CD4-positive, alpha-beta T cell treated with Interleukin-6 for 4 hours (primary cell): Measurements from ENCODE around the gene WSB2.

Experiments used
- DNase-seq: peaks from one replicate; pipeline ENCODE4 v3.0.0-alpha.2; 2020; ENCODE audit warnings: mixed read lengths

The WSB2 gene

GRCh38 chr12:118061873-118062843 is 1.2 kb upstream of the WSB2 start:
- DNase-seq, result peak; percentile 20

- DNase-seq, result peak; percentile 49
Measured at GRCh38 chr12:118060301-118061010, 523 bp downstream of the WSB2 start.

GRCh38 chr12:118059341-118060191 is 1.4 kb downstream of the WSB2 start:
- DNase-seq, result no peak

- DNase-seq, result no peak
Measured at GRCh38 chr12:118058881-118059280, 2.1 kb downstream of the WSB2 start.

GRCh38 chr12:118058227-118058626 is 2.8 kb downstream of the WSB2 start:
- no peak for DNase-seq

GRCh38 chr12:118055865-118056773 is 4.9 kb downstream of the WSB2 start:
- DNase-seq, result no peak

- peak; percentile 70 for DNase-seq
Measured at GRCh38 chr12:118055144-118055557, 5.8 kb downstream of the WSB2 start.

- DNase-seq, result peak; percentile 16
Measured at GRCh38 chr12:118053071-118053985, 7.7 kb downstream of the WSB2 start.

GRCh38 chr12:118052324-118053070 is 8.5 kb downstream of the WSB2 start:
- no peak for DNase-seq

- no peak for DNase-seq
Measured at GRCh38 chr12:118050972-118051910, 9.7 kb downstream of the WSB2 start.

- no peak for DNase-seq
Measured at GRCh38 chr12:118046430-118046829, 14.5 kb downstream of the WSB2 start.

GRCh38 chr12:118044577-118044976 is 16.4 kb downstream of the WSB2 start:
- DNase-seq, result no peak

GRCh38 chr12:118044075-118044474 is 16.9 kb downstream of the WSB2 start:
- DNase-seq, result no peak

- no peak for DNase-seq
Measured at GRCh38 chr12:118042091-118042490, 18.9 kb downstream of the WSB2 start.

- DNase-seq, result no peak
Measured at GRCh38 chr12:118038137-118038536, 22.8 kb downstream of the WSB2 start.

GRCh38 chr12:118036672-118037411 is 24.1 kb downstream of the WSB2 start:
- no peak for DNase-seq

- no peak for DNase-seq
Measured at GRCh38 chr12:118035190-118036041, 25.6 kb downstream of the WSB2 start.
